SK-N-MC (cell line): ENCODE data around the gene RILP.

Source experiments
- EZH2 ChIP-seq: fragments of 200-600 bp; sonication (generic); IDR thresholded peaks from one replicate; pipeline ENCODE4 v1.6.1; 2017; ENCODE audit warnings: antibody characterized with exemption
- FOXP2 ChIP-seq: optimal IDR thresholded peaks from 2 replicates; pipeline ENCODE3; 2011; ENCODE audit warnings: mild to moderate bottlenecking, moderate library complexity; ENCODE audit not compliant: insufficient read depth; ENCODE audit errors: extremely low read length, control extremely low read depth
- POLR2AphosphoS5 ChIP-seq: IDR thresholded peaks from 2 replicates; pipeline ENCODE4 v1.6.1; 2012; ENCODE audit warnings: mild to moderate bottlenecking, low read depth, low read length, borderline replicate concordance

- TF ChIP-seq EZH2 (no peak), POLR2AphosphoS5 (no peak), FOXP2 (no peak)
These were observed 20.7 kb downstream of the RILP start for GRCh38 chr17:1628856-1629503.
